Activated T-cell treated with anti-CD3 and anti-CD28 coated beads for 48 hours (primary cell): ENCODE measurements around the gene GATA2.

Source experiments
- DNase-seq: peaks from one replicate; pipeline ENCODE4 v3.0.0-alpha.2; 2020; ENCODE audit warnings: low read depth

The GATA2 gene

GRCh38 chr3:128487813-128488635 lies 5.0 kb downstream of the GATA2 start:
- no peak for DNase-seq

- DNase-seq: no peak
Observed at GRCh38 chr3:128487538-128487812, 5.5 kb downstream of the GATA2 start.

GRCh38 chr3:128486681-128487537 lies 6.1 kb downstream of the GATA2 start:
- no peak for DNase-seq

- no peak for DNase-seq
Observed at GRCh38 chr3:128486205-128486628, 6.8 kb downstream of the GATA2 start.

- no peak for DNase-seq
Observed at GRCh38 chr3:128485282-128486204, 7.5 kb downstream of the GATA2 start.

- DNase-seq: no peak
Observed at GRCh38 chr3:128484404-128485281, 8.4 kb downstream of the GATA2 start.

GRCh38 chr3:128483657-128484403 lies 9.2 kb downstream of the GATA2 start:
- DNase-seq: no peak

- DNase-seq: no peak
Observed at GRCh38 chr3:128482666-128483656, 10.0 kb downstream of the GATA2 start.

- no peak for DNase-seq
Observed at GRCh38 chr3:128482175-128482574, 10.8 kb downstream of the GATA2 start.

- no peak for DNase-seq
Observed at GRCh38 chr3:128481438-128481942, 11.5 kb downstream of the GATA2 start.

- DNase-seq: no peak
Observed at GRCh38 chr3:128480717-128481437, 12.1 kb downstream of the GATA2 start.

- DNase-seq: no peak
Observed at GRCh38 chr3:128480278-128480677, 12.7 kb downstream of the GATA2 start.

- no peak for DNase-seq
Observed at GRCh38 chr3:128479558-128480086, 13.4 kb downstream of the GATA2 start.

- no peak for DNase-seq
Observed at GRCh38 chr3:128478576-128479506, 14.2 kb downstream of the GATA2 start.

GRCh38 chr3:128476659-128477058 lies 16.3 kb downstream of the GATA2 start:
- no peak for DNase-seq

- no peak for DNase-seq
Observed at GRCh38 chr3:128475355-128475754, 17.6 kb downstream of the GATA2 start.

GRCh38 chr3:128473737-128474136 lies 19.3 kb downstream of the GATA2 start:
- DNase-seq: no peak
